Astrocyte (in vitro differentiated cells and primary cell): ENCODE data around the gene GLYATL1. TPM values are rescaled to one million over a fixed set of nuclear protein-coding genes. Genes with fewer than 3 reads are reported as not detected.

Experiments used
- DNase-seq: peaks from one replicate; pipeline ENCODE4 v3.0.0-alpha.2; 2010; ENCODE audit warnings: low read depth
- FAIRE-seq: peaks from 2 replicates; lab custom pipeline; 2011; peaks lifted over from hg19 to GRCh38; lab: Jason Lieb, UNC
- H2AFZ ChIP-seq: 2 replicates; pipeline ENCODE4 v1.6.0; 2012; ENCODE audit warnings: low read depth, low read length, inconsistent platforms
- H3K27ac ChIP-seq: 2 replicates; pipeline ENCODE4 v1.5.1; 2011; ENCODE audit warnings: low read depth, low read length, inconsistent platforms
- H3K27me3 ChIP-seq: 2 replicates; pipeline ENCODE4 v1.6.0; 2011; ENCODE audit warnings: low read length, inconsistent platforms; ENCODE audit not compliant: insufficient read depth
- H3K36me3 ChIP-seq: 2 replicates; pipeline ENCODE4 v1.5.1; 2011; ENCODE audit warnings: low read length, inconsistent platforms; ENCODE audit not compliant: insufficient read depth
- H3K4me1 ChIP-seq: 2 replicates; pipeline ENCODE4 v1.5.1; 2011; ENCODE audit warnings: low read length, inconsistent platforms; ENCODE audit not compliant: insufficient read depth
- H3K4me2 ChIP-seq: 2 replicates; pipeline ENCODE4 v1.6.0; 2012; ENCODE audit warnings: low read length, inconsistent platforms
- H3K4me3 ChIP-seq: 2 replicates; pipeline ENCODE4 v1.5.1; 2011; ENCODE audit warnings: low read depth, mild to moderate bottlenecking, low read length, inconsistent platforms; ENCODE audit not compliant: insufficient read depth
- H3K79me2 ChIP-seq: 2 replicates; pipeline ENCODE4 v1.6.0; 2012; ENCODE audit warnings: mild to moderate bottlenecking, low read length, inconsistent platforms; ENCODE audit not compliant: insufficient read depth
- H3K9ac ChIP-seq: 2 replicates; pipeline ENCODE4 v1.6.0; 2012; ENCODE audit warnings: mild to moderate bottlenecking, low read length, inconsistent platforms
- H3K9me3 ChIP-seq: 2 replicates; pipeline ENCODE4 v1.5.1; 2012; ENCODE audit warnings: low read depth, mild to moderate bottlenecking, low read length, inconsistent platforms; ENCODE audit not compliant: insufficient read depth
- H4K20me1 ChIP-seq: 2 replicates; pipeline ENCODE4 v1.6.0; 2012; ENCODE audit warnings: low read length, inconsistent platforms; ENCODE audit not compliant: insufficient read depth
- H3K27ac Mint-ChIP-seq: one replicate; pipeline ENCODE4 v1.8.0; 2021; ENCODE audit warnings: mild to moderate bottlenecking, mixed read lengths; ENCODE audit not compliant: unreplicated experiment
- H3K27me3 Mint-ChIP-seq: one replicate; pipeline ENCODE4 v1.8.0; 2021; ENCODE audit warnings: low read depth, mixed read lengths; ENCODE audit not compliant: unreplicated experiment
- H3K36me3 Mint-ChIP-seq: one replicate; pipeline ENCODE4 v1.8.0; 2021; ENCODE audit warnings: low read depth, mixed read lengths; ENCODE audit not compliant: unreplicated experiment
- H3K4me1 Mint-ChIP-seq: one replicate; pipeline ENCODE4 v1.8.0; 2021; ENCODE audit warnings: low read depth, mixed read lengths; ENCODE audit not compliant: unreplicated experiment
- H3K4me3 Mint-ChIP-seq: one replicate; pipeline ENCODE4 v1.8.0; 2021; ENCODE audit warnings: mild to moderate bottlenecking, moderate library complexity, mixed read lengths; ENCODE audit not compliant: unreplicated experiment
- H3K9me3 Mint-ChIP-seq: one replicate; pipeline ENCODE4 v1.8.0; 2021; ENCODE audit warnings: mild to moderate bottlenecking, mixed read lengths; ENCODE audit not compliant: unreplicated experiment
- EZH2 ChIP-seq: IDR thresholded peaks from 2 replicates; pipeline ENCODE4 v1.6.1; 2012; ENCODE audit warnings: mild to moderate bottlenecking, low read length, inconsistent platforms; ENCODE audit not compliant: insufficient read depth
- total RNA-seq: library from RNA; stranded (reverse); gene quantifications from 2 replicates; pipeline ENCODE4 v1.2.1, GENCODE V29; 2021
- TF ChIP-seq, protein P1 (sequence below): IDR thresholded peaks from 2 replicates; pipeline ENCODE4 v1.5.1; 2011; ENCODE audit warnings: low read depth, mild to moderate bottlenecking, inconsistent platforms, low read length, moderate library complexity; ENCODE audit not compliant: insufficient read depth

The GLYATL1 gene
- total RNA-seq, 1 donor from 2014 or later = not detected

DNA sequence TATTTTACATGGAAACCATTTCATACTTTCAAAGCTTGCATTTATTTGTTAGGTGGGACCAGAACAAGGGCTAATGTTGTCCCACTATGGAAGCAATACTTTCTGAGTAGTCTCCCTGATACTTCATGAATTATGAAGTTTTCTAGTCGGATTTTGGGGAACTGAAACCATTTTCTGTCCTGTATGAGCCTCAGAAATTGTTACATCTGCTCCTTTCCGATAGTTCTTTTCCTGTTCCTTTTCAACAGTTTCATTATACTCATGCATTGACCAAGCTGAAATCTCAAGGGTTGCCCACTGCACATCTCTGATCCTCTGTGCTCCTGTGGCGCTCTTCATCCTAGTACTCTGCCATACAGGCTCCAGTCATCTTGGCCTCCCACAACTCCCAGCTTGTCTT is 31.5 kb upstream of the GLYATL1 start:
- DNase-seq (no peak), FAIRE-seq (no peak)
- H3K79me2 ChIP-seq = peaks cover 8% of the 10 kb centered on the region
- H3K27me3 Mint-ChIP-seq = peaks cover 39% of the 10 kb centered on the region
- H3K9ac ChIP-seq = no peak overlapping the region
- no peaks in the 10 kb centered on the region for H3K4me1 ChIP-seq
- H3K9me3 ChIP-seq = no peaks in the 10 kb centered on the region
- no peaks in the 10 kb centered on the region for H3K9me3 Mint-ChIP-seq
- no peaks in the 10 kb centered on the region for H3K36me3 Mint-ChIP-seq
- no peak overlapping the region for H2AFZ ChIP-seq
- no peak overlapping the region for H3K27ac Mint-ChIP-seq
- H3K27me3 ChIP-seq = no peaks in the 10 kb centered on the region
- no peaks in the 10 kb centered on the region for H4K20me1 ChIP-seq
- no peak overlapping the region for H3K4me3 Mint-ChIP-seq
- H3K27ac ChIP-seq = no peak overlapping the region
- no peaks in the 10 kb centered on the region for H3K4me1 Mint-ChIP-seq
- no peak overlapping the region for H3K4me2 ChIP-seq
- no peak overlapping the region for H3K4me3 ChIP-seq
- TF ChIP-seq EZH2 = no peak
- TF ChIP-seq, protein P1, sequence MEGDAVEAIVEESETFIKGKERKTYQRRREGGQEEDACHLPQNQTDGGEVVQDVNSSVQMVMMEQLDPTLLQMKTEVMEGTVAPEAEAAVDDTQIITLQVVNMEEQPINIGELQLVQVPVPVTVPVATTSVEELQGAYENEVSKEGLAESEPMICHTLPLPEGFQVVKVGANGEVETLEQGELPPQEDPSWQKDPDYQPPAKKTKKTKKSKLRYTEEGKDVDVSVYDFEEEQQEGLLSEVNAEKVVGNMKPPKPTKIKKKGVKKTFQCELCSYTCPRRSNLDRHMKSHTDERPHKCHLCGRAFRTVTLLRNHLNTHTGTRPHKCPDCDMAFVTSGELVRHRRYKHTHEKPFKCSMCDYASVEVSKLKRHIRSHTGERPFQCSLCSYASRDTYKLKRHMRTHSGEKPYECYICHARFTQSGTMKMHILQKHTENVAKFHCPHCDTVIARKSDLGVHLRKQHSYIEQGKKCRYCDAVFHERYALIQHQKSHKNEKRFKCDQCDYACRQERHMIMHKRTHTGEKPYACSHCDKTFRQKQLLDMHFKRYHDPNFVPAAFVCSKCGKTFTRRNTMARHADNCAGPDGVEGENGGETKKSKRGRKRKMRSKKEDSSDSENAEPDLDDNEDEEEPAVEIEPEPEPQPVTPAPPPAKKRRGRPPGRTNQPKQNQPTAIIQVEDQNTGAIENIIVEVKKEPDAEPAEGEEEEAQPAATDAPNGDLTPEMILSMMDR = no peak
- H3K36me3 ChIP-seq = no peaks in the 10 kb centered on the region

DNA sequence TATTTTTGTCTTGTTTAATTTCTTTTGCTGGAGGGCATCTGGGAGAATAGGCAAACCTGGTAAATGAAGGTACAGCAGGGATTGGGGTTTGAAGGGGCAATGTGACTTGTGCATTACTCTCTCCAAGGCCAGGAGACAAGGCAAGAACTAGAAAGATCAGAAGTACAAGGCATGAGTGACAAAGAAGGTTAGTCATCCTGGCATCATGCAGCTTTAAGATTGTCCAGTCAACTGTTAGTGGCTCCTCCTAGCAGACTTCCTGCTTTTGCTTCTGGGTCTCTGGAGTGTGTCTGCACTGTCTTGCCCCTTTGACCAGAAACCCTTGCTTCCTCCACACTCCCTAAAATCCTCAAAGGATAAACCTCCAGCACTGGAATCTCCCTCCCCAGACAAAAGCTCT is 27.2 kb upstream of the GLYATL1 start:
- DNase-seq = no peak
- Mint-ChIP-seq H3K27ac (no peak overlapping the region), H3K27me3 (peaks cover 14% of the 10 kb centered on the region)

DNA sequence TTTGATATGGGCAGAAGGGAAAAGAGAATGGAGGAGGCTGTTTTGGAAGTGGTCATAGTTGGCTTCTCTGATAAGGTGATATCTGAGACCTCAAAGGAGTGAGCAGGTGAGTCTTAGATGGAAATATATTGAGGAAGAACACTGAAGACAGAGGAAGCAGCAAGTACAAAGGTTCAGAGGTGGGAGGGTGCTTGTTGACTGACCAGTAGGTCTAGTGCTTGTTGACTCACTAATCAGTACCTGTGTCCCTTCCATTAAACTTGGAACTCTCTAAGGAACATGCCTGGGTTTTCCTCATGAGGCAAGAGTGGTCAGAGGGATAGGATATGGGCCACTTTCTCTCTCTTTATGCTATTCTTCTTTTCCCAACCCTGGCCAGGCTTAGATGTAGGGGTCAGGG is 25.6 kb upstream of the GLYATL1 start:
- Histone ChIP-seq H3K36me3 (no peaks in the 10 kb centered on the region), H3K27me3 (no peaks in the 10 kb centered on the region), H4K20me1 (no peaks in the 10 kb centered on the region), H3K79me2 (no peaks in the 10 kb centered on the region), H3K4me2 (no peak overlapping the region), H3K4me3 (no peak overlapping the region), H3K27ac (no peak overlapping the region), H3K9ac (no peak overlapping the region), H3K9me3 (peaks cover 2% of the 10 kb centered on the region), H2AFZ (no peak overlapping the region), H3K4me1 (peaks cover 3% of the 10 kb centered on the region)
- Mint-ChIP-seq H3K9me3 (peaks cover 18% of the 10 kb centered on the region), H3K27me3 (peaks cover 6% of the 10 kb centered on the region), H3K4me3 (no peak overlapping the region), H3K36me3 (no peaks in the 10 kb centered on the region), H3K27ac (no peak overlapping the region), H3K4me1 (no peaks in the 10 kb centered on the region)
- no peak for TF ChIP-seq EZH2
- TF ChIP-seq, protein P1 = no peak
- FAIRE-seq = no peak
- DNase-seq = no peak

More for the DNA sequence above, 27.2 kb upstream of the GLYATL1 start:
- Histone ChIP-seq H3K9me3 (peaks cover 2% of the 10 kb centered on the region), H4K20me1 (no peaks in the 10 kb centered on the region), H3K79me2 (no peaks in the 10 kb centered on the region), H3K4me3 (no peak overlapping the region), H3K4me2 (no peak overlapping the region), H3K27me3 (no peaks in the 10 kb centered on the region), H3K9ac (no peak overlapping the region), H3K36me3 (no peaks in the 10 kb centered on the region), H2AFZ (no peak overlapping the region), H3K27ac (no peak overlapping the region), H3K4me1 (peaks cover 3% of the 10 kb centered on the region)
- Mint-ChIP-seq H3K4me1 (no peaks in the 10 kb centered on the region), H3K36me3 (no peaks in the 10 kb centered on the region), H3K4me3 (no peak overlapping the region), H3K9me3 (peaks cover 11% of the 10 kb centered on the region)
- TF ChIP-seq, protein P1 = no peak
- TF ChIP-seq EZH2 = no peak
- peak; percentile 54 for FAIRE-seq
